ENCODE measurements around the gene SOX5. TPM values are rescaled to one million over a fixed set of nuclear protein-coding genes. Genes with fewer than 3 reads are reported as not detected.

SOX5 gene
- total and polyA plus RNA-seq, 2 experiments from 2014 or later, result 1.0 to 4.7 TPM

- Mint-ChIP-seq H3K4me1 (peaks cover 17% of the 10 kb centered on the region), H3K9me3 (no peaks in the 10 kb centered on the region)
- TF ChIP-seq, protein P1, sequence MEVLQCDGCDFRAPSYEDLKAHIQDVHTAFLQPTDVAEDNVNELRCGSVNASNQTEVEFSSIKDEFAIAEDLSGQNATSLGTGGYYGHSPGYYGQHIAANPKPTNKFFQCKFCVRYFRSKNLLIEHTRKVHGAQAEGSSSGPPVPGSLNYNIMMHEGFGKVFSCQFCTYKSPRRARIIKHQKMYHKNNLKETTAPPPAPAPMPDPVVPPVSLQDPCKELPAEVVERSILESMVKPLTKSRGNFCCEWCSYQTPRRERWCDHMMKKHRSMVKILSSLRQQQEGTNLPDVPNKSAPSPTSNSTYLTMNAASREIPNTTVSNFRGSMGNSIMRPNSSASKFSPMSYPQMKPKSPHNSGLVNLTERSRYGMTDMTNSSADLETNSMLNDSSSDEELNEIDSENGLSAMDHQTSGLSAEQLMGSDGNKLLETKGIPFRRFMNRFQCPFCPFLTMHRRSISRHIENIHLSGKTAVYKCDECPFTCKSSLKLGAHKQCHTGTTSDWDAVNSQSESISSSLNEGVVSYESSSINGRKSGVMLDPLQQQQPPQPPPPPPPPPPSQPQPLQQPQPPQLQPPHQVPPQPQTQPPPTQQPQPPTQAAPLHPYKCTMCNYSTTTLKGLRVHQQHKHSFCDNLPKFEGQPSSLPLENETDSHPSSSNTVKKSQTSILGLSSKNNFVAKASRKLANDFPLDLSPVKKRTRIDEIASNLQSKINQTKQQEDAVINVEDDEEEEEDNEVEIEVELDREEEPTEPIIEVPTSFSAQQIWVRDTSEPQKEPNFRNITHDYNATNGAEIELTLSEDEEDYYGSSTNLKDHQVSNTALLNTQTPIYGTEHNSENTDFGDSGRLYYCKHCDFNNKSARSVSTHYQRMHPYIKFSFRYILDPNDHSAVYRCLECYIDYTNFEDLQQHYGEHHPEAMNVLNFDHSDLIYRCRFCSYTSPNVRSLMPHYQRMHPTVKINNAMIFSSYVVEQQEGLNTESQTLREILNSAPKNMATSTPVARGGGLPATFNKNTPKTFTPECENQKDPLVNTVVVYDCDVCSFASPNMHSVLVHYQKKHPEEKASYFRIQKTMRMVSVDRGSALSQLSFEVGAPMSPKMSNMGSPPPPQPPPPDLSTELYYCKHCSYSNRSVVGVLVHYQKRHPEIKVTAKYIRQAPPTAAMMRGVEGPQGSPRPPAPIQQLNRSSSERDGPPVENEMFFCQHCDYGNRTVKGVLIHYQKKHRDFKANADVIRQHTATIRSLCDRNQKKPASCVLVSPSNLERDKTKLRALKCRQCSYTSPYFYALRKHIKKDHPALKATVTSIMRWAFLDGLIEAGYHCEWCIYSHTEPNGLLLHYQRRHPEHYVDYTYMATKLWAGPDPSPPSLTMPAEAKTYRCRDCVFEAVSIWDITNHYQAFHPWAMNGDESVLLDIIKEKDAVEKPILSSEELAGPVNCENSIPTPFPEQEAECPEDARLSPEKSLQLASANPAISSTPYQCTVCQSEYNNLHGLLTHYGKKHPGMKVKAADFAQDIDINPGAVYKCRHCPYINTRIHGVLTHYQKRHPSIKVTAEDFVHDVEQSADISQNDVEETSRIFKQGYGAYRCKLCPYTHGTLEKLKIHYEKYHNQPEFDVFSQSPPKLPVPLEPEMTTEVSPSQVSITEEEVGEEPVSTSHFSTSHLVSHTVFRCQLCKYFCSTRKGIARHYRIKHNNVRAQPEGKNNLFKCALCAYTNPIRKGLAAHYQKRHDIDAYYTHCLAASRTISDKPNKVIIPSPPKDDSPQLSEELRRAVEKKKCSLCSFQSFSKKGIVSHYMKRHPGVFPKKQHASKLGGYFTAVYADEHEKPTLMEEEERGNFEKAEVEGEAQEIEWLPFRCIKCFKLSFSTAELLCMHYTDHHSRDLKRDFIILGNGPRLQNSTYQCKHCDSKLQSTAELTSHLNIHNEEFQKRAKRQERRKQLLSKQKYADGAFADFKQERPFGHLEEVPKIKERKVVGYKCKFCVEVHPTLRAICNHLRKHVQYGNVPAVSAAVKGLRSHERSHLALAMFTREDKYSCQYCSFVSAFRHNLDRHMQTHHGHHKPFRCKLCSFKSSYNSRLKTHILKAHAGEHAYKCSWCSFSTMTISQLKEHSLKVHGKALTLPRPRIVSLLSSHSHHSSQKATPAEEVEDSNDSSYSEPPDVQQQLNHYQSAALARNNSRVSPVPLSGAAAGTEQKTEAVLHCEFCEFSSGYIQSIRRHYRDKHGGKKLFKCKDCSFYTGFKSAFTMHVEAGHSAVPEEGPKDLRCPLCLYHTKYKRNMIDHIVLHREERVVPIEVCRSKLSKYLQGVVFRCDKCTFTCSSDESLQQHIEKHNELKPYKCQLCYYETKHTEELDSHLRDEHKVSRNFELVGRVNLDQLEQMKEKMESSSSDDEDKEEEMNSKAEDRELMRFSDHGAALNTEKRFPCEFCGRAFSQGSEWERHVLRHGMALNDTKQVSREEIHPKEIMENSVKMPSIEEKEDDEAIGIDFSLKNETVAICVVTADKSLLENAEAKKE (CRISPR knock-in tag; IDR thresholded peaks at IDR 0.05), result no peak
- TF ChIP-seq ZNF114 (CRISPR knock-in tag; IDR thresholded peaks at IDR 0.05) (no peak), JUNB (IDR thresholded peaks at IDR 0.05; ENCODE audit: unreplicated experiment) (no peak), STAT1 (IDR thresholded peaks at IDR 0.05; ENCODE audit: unreplicated experiment) (no peak), ETS1 (IDR thresholded peaks at IDR 0.05) (no peak), CREB1 (CRISPR knock-in tag; IDR thresholded peaks at IDR 0.05; ENCODE audit: low read depth) (no peak), NANOG (IDR thresholded peaks at IDR 0.05; ENCODE audit: borderline replicate concordance) (no peak), ZNF331 (CRISPR knock-in tag; IDR thresholded peaks at IDR 0.05; ENCODE audit: low read depth) (no peak), REST (IDR thresholded peaks at IDR 0.05; ENCODE audit: unreplicated experiment) (no peak), EZH2 (IDR thresholded peaks at IDR 0.05; ENCODE audit: low read depth, unreplicated experiment) (no peak), EZH2phosphoT487 (IDR thresholded peaks at IDR 0.05; ENCODE audit: unreplicated experiment) (no peak), POLR2AphosphoS5 (IDR thresholded peaks at IDR 0.05; ENCODE audit: low read depth) (no peak)
- TF ChIP-seq, protein P2, sequence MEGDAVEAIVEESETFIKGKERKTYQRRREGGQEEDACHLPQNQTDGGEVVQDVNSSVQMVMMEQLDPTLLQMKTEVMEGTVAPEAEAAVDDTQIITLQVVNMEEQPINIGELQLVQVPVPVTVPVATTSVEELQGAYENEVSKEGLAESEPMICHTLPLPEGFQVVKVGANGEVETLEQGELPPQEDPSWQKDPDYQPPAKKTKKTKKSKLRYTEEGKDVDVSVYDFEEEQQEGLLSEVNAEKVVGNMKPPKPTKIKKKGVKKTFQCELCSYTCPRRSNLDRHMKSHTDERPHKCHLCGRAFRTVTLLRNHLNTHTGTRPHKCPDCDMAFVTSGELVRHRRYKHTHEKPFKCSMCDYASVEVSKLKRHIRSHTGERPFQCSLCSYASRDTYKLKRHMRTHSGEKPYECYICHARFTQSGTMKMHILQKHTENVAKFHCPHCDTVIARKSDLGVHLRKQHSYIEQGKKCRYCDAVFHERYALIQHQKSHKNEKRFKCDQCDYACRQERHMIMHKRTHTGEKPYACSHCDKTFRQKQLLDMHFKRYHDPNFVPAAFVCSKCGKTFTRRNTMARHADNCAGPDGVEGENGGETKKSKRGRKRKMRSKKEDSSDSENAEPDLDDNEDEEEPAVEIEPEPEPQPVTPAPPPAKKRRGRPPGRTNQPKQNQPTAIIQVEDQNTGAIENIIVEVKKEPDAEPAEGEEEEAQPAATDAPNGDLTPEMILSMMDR (conservative IDR thresholded peaks at IDR 0.05; ENCODE audit: low read depth in 2 of 2), result no peak
These were observed 413.2 kb downstream of the SOX5 start for GRCh38 chr12:23536293-23536692.

More at GRCh38 chr12:23536293-23536692, 413.2 kb downstream of the SOX5 start:
- Histone ChIP-seq H4K20me1 (replicated peaks; ENCODE audit: insufficient read depth) (no peaks in the 10 kb centered on the region), H3K27me3 (ENCODE audit: insufficient read depth) (no peaks in the 10 kb centered on the region), H3K36me3 (ENCODE audit: insufficient read depth) (no peaks in the 10 kb centered on the region), H2AFZ (no peak overlapping the region), H3K4me3 (no peak overlapping the region), H3K4me1 (ENCODE audit: insufficient read depth) (peaks cover 3% of the 10 kb centered on the region; the same call in 1 of the 2 replicates), H3F3A (replicated peaks; ENCODE audit: low read depth) (no peaks in the 10 kb centered on the region), H3K27ac (ENCODE audit: low read depth) (no peak overlapping the region), H3K79me2 (replicated peaks; ENCODE audit: insufficient read depth) (no peaks in the 10 kb centered on the region), H3K9me2 (ENCODE audit: insufficient read depth) (0 out of 2 replicates have a peak, but pooled peaks cover 4% of the 10 kb centered on the region), H3K4me2 (no peak overlapping the region)
- ATAC-seq (no peak), DNase-seq (ENCODE audit: low spot score) (peak; percentile 12)
- Mint-ChIP-seq H3K36me3 (ENCODE audit: low read depth) (no peaks in the 10 kb centered on the region), H3K4me3 (no peak overlapping the region), H3K27ac (no peak overlapping the region; the same call in 1 of the 2 replicates), H3K27me3 (ENCODE audit: insufficient read depth, low read depth, poor library complexity) (peaks cover 1% of the 10 kb centered on the region)
